Measurements from ENCODE around the gene DDX56.

DNA sequence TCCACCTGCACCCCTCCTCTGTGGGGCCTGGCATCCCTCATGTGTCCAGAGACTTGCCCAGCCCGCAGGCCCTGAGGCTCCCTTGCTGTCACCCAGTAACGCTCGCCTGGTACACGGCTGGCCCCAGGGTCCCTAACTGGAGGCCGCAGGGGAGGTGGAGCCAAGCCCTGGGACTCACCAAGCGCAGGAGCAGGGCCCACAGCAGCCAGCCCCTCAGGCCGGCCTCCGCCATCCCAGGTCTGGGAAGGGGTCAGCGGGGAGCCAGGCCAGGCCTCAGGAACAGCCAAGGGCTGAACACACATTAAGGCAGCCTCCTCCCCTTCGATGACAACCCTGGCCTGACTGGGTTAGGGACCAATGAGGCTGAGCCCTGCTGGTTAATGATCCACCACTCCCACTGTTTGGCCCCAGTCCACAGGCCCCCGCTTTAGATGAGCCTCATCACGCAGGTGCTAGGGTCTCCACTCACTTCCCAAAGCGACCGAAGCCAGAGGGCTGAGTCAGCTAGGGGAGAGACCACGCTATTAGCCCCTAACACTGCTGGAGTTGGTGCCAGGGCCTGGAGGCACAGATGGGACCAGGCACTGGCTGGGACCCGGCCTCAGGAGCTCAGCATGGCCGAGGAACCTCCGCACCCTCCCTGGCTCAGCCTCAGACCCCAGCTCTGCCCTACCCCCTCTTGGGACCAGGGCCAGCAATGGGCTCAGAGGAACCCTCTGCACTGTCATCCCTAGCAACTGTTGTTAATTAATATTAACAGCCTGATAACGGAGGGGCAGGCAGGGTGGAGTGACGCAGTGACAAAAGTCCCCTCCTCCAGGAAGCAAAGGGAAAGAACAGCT is 32.5 kb downstream of the DDX56 start, which contains the start of gene NPC1L1:
- TF ChIP-seq, protein P1, sequence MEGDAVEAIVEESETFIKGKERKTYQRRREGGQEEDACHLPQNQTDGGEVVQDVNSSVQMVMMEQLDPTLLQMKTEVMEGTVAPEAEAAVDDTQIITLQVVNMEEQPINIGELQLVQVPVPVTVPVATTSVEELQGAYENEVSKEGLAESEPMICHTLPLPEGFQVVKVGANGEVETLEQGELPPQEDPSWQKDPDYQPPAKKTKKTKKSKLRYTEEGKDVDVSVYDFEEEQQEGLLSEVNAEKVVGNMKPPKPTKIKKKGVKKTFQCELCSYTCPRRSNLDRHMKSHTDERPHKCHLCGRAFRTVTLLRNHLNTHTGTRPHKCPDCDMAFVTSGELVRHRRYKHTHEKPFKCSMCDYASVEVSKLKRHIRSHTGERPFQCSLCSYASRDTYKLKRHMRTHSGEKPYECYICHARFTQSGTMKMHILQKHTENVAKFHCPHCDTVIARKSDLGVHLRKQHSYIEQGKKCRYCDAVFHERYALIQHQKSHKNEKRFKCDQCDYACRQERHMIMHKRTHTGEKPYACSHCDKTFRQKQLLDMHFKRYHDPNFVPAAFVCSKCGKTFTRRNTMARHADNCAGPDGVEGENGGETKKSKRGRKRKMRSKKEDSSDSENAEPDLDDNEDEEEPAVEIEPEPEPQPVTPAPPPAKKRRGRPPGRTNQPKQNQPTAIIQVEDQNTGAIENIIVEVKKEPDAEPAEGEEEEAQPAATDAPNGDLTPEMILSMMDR (conservative IDR thresholded peaks at IDR 0.05; ENCODE audit: low read length): no peak
- TF ChIP-seq EZH2phosphoT487 (IDR thresholded peaks at IDR 0.05; ENCODE audit: borderline replicate concordance): no peak
